Measurements from ENCODE around the gene NT5M. TPM values are rescaled to one million over a fixed set of nuclear protein-coding genes. Genes with fewer than 3 reads are reported as not detected.

Gene NT5M
- total RNA-seq, 1 experiment from 2014 or later = 6.6 TPM

GRCh38 chr17:17343896-17344506, 40.8 kb downstream of the NT5M start:
- H3K36me3 Mint-ChIP-seq (ENCODE audit: insufficient read depth in 1 of 3, low read depth in 3 of 3) = no peaks in the 10 kb centered on the region
- peak; percentile 28 for DNase-seq

More at GRCh38 chr17:17343896-17344506, 40.8 kb downstream of the NT5M start:
- H2BK5ac ChIP-seq (ENCODE audit: insufficient read length, low read length) = no peak overlapping the region
- H2BK12ac ChIP-seq (ENCODE audit: insufficient read length, low read depth, low read length) = no peak overlapping the region
- no peak overlapping the region for H2AFZ ChIP-seq (ENCODE audit: low read length)
- no peak overlapping the region for H2BK120ac ChIP-seq (ENCODE audit: low read depth, low read length, poor library complexity, severe bottlenecking)
- H2BK15ac ChIP-seq (ENCODE audit: low read depth, low read length) = no peak overlapping the region
- no peaks in the 10 kb centered on the region for H3K9me3 ChIP-seq (ENCODE audit: control insufficient read depth, low read depth, low read length)
- H2BK20ac ChIP-seq (ENCODE audit: low read depth, low read length, poor library complexity, severe bottlenecking) = no peak overlapping the region
- H3K27me3 Mint-ChIP-seq (ENCODE audit: low read depth) = no peaks in the 10 kb centered on the region
- H3K23ac ChIP-seq (ENCODE audit: insufficient read length, low read depth, low read length) = no peak overlapping the region
- no peaks in the 10 kb centered on the region for H3K9me3 Mint-ChIP-seq
- no peak overlapping the region for H3K4ac ChIP-seq (ENCODE audit: low read depth, low read length)
- H4K5ac ChIP-seq (ENCODE audit: insufficient read length, low read depth, low read length) = no peak overlapping the region
- no peaks in the 10 kb centered on the region for H3K4me1 Mint-ChIP-seq
- H3K79me1 ChIP-seq (ENCODE audit: insufficient read depth, low read depth, low read length, poor library complexity, severe bottlenecking) = no peaks in the 10 kb centered on the region
- no peaks in the 10 kb centered on the region for H3K23me2 ChIP-seq (ENCODE audit: insufficient read length, low read depth, low read length, poor library complexity, severe bottlenecking)
- no peak overlapping the region for H3K27ac Mint-ChIP-seq
- no peak overlapping the region for H4K8ac ChIP-seq (replicated peaks; ENCODE audit: insufficient read length, low read depth, low read length)
- H3K4me3 Mint-ChIP-seq = no peak overlapping the region
- no CpG with 5 or more reads among the region's 14 CpGs for WGBS (ENCODE audit: extremely low coverage, insufficient read length, low lambda C conversion rate)
- H3K56ac ChIP-seq (ENCODE audit: insufficient read length, low read depth, low read length) = no peak overlapping the region
- no peak overlapping the region for H3K4me2 ChIP-seq (ENCODE audit: insufficient read depth, insufficient read length, low read length)
- H3K27me3 ChIP-seq (ENCODE audit: insufficient read depth, low read length) = no peaks in the 10 kb centered on the region
- no peak overlapping the region for H4K91ac ChIP-seq (ENCODE audit: insufficient read length, low read depth, low read length)
- H3K4me1 ChIP-seq (ENCODE audit: insufficient read depth, low read length) = no peaks in the 10 kb centered on the region
- H3T11ph ChIP-seq (ENCODE audit: low read length) = no peak overlapping the region
- H4K20me1 ChIP-seq (ENCODE audit: control insufficient read depth, insufficient read depth, insufficient read length) = peaks cover 3% of the 10 kb centered on the region
- H3K14ac ChIP-seq (ENCODE audit: insufficient read depth, low read length) = no peak overlapping the region
- no peak overlapping the region for H3K27ac ChIP-seq (ENCODE audit: insufficient read length, low read depth, low read length)
- no peak overlapping the region for H3K18ac ChIP-seq (ENCODE audit: insufficient read length, low read depth, low read length)
- no peak for TF ChIP-seq CTCF (conservative IDR thresholded peaks at IDR 0.05)
- H2AK5ac ChIP-seq (ENCODE audit: insufficient read length, low read length) = no peak overlapping the region
- H3K79me2 ChIP-seq (ENCODE audit: insufficient read depth, low read length) = no peaks in the 10 kb centered on the region
- no peak overlapping the region for H3K9ac ChIP-seq (ENCODE audit: extremely low read depth, insufficient read length, low read length)

All from H9 (cell line).